Measurements from ENCODE around the gene SLC3A2.
"Not testable (repeated sequence)": the region's sequence is repeated elsewhere in the genome, so short reads cannot be mapped to it uniquely, and the experiment has no call there.

Gene SLC3A2

GRCh38 chr11:62931499-62932278, 51.0 kb downstream of the SLC3A2 start:
- no peak for DNase-seq

GRCh38 chr11:62933285-62933684, 52.6 kb downstream of the SLC3A2 start:
- DNase-seq = no peak

GRCh38 chr11:62933750-62934495, 53.2 kb downstream of the SLC3A2 start:
- DNase-seq = no peak

GRCh38 chr11:62934496-62934785, 53.7 kb downstream of the SLC3A2 start:
- no peak for DNase-seq

- not testable (repeated sequence) for DNase-seq
These were observed 56.8 kb downstream of the SLC3A2 start for GRCh38 chr11:62937528-62937927.
